Nephron (organoid): ENCODE measurements around the gene VHLL.
A peak's percentile ranks its signal among the peaks of the same experiment; 100 is the strongest.

Experiments used
- H3K27ac Mint-ChIP-seq, 3 experiments: 2 replicates each; pipeline ENCODE4 v1.8.0; 2020; ENCODE audit warnings: mixed read lengths in 3 of 3, mild to moderate bottlenecking in 2 of 3, moderate library complexity in 1 of 3
- H3K27me3 Mint-ChIP-seq: 2 replicates; pipeline ENCODE4 v1.8.0; 2021; ENCODE audit warnings: low read depth, mild to moderate bottlenecking, moderate library complexity, mixed read lengths
- H3K36me3 Mint-ChIP-seq: 2 replicates; pipeline ENCODE4 v1.8.0; 2020; ENCODE audit warnings: low read depth, mixed read lengths
- H3K4me1 Mint-ChIP-seq: 2 replicates; pipeline ENCODE4 v1.8.0; 2020; ENCODE audit warnings: mixed read lengths
- H3K4me3 Mint-ChIP-seq, 3 experiments: 2 replicates each; pipeline ENCODE4 v1.8.0; 2020; ENCODE audit warnings: mild to moderate bottlenecking in 3 of 3, mixed read lengths in 3 of 3, moderate library complexity in 2 of 3
- H3K9me3 Mint-ChIP-seq: 2 replicates; pipeline ENCODE4 v1.8.0; 2020; ENCODE audit warnings: mixed read lengths
- TF ChIP-seq, protein P1 (sequence below), 3 experiments: fragments of 200-600 bp; sonication (generic); IDR thresholded peaks; one replicate each; pipeline ENCODE4 v1.5.0; 2021; ENCODE audit warnings: antibody characterized with exemption in 3 of 3; ENCODE audit not compliant: unreplicated experiment in 3 of 3

Gene VHLL

DNA sequence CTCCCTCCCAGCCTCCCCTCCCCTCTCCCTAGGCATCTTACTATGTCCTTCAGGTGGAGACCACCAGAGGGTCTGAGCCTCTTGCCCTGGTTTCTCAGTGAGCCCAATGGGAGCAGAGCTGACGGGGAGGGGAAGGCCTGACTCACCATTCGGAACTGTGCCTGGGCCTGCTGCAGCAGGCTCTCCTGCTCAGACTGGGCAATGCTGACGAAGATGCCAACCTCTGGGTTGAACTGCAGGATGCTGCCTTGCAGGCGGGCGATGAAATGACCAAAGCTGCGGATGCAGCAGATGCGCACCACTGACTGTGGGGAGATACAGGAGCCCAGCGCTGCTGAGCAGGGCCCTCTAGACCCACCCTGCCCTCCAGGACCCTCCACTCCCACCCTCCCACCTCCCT is 40.2 kb downstream of the VHLL start:
- H3K4me1 Mint-ChIP-seq, result no peaks in the 10 kb centered on the region
- TF ChIP-seq, protein P1, sequence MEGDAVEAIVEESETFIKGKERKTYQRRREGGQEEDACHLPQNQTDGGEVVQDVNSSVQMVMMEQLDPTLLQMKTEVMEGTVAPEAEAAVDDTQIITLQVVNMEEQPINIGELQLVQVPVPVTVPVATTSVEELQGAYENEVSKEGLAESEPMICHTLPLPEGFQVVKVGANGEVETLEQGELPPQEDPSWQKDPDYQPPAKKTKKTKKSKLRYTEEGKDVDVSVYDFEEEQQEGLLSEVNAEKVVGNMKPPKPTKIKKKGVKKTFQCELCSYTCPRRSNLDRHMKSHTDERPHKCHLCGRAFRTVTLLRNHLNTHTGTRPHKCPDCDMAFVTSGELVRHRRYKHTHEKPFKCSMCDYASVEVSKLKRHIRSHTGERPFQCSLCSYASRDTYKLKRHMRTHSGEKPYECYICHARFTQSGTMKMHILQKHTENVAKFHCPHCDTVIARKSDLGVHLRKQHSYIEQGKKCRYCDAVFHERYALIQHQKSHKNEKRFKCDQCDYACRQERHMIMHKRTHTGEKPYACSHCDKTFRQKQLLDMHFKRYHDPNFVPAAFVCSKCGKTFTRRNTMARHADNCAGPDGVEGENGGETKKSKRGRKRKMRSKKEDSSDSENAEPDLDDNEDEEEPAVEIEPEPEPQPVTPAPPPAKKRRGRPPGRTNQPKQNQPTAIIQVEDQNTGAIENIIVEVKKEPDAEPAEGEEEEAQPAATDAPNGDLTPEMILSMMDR (IDR thresholded peaks at IDR 0.05; ENCODE audit: unreplicated experiment in 3 of 3), result no peak
- H3K27me3 Mint-ChIP-seq, result no peaks in the 10 kb centered on the region
- no peak overlapping the region for H3K27ac Mint-ChIP-seq
- peaks cover 69% of the 10 kb centered on the region for H3K36me3 Mint-ChIP-seq
- H3K4me3 Mint-ChIP-seq, result no peak overlapping the region
- no peaks in the 10 kb centered on the region for H3K9me3 Mint-ChIP-seq

DNA sequence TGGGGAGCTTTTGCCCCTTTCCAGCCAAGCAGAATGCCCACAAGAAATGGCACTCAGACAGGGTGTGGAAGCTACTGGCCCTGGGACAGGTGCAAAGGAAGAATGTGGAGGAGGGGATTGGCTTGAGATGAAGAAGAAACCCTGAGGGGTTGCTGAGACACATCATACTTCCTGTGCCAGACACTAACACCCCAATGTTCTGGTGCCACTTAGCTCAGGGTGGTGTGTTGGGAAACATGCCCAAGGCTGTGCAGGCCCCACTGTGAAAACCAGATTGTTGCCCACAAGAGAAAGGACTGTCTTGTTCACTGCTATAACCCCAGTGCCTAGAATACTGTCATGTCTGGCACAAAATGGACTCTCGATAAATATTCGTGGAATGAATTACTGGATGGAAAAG is 41.4 kb downstream of the VHLL start:
- no peak overlapping the region for H3K4me3 Mint-ChIP-seq
- H3K27me3 Mint-ChIP-seq, result no peaks in the 10 kb centered on the region
- TF ChIP-seq, protein P1 (IDR thresholded peaks at IDR 0.05; ENCODE audit: unreplicated experiment in 3 of 3), result no peak
- H3K27ac Mint-ChIP-seq, result no peak overlapping the region
- no peaks in the 10 kb centered on the region for H3K9me3 Mint-ChIP-seq
- H3K4me1 Mint-ChIP-seq, result no peaks in the 10 kb centered on the region
- H3K36me3 Mint-ChIP-seq, result peaks cover 69% of the 10 kb centered on the region

DNA sequence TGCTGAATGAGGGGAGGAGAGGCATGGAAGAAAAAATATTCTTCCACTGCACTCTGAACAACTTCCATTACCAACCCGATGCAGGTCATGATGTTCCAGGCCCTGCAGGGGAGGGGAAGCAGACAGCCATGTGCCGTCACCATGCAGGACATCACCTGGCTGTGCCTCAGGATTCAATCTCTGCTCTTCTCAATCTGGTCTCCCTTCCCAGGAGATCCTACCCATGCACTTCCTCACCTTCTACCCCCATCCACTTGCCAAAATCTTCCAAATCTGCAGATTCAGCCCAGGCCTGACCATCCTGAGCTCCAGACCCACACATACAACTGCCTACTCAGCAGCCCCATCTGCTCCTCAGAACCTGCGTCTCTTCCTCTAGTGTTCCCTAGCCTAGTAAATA is 45.5 kb downstream of the VHLL start:
- TF ChIP-seq, protein P1 (IDR thresholded peaks at IDR 0.05; ENCODE audit: unreplicated experiment in 3 of 3), result no peak
- H3K4me1 Mint-ChIP-seq, result no peaks in the 10 kb centered on the region
- no peak overlapping the region for H3K4me3 Mint-ChIP-seq
- H3K27ac Mint-ChIP-seq, result no peak overlapping the region
- H3K36me3 Mint-ChIP-seq, result peaks cover 56% of the 10 kb centered on the region
- no peaks in the 10 kb centered on the region for H3K27me3 Mint-ChIP-seq
- H3K9me3 Mint-ChIP-seq, result no peaks in the 10 kb centered on the region

DNA sequence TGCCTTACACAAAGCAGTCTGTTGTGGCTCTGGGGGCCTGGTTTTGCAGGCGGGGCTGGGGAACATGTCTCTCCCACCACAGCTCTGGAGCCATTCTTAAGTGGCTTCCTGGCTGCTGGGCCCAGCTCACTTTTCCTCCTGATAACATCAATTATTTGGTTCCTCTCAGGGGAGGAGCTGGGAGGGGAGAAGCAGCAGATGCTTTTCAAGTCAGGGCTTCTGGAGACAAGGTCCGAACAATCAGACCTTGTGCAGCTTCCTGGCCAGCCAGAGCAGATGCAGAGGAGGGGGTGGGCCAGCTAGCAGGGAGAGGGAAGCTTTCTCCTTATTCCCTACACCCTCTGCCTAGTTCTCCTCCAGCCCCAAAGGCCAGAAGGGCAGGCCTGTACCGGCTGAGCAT is 47.6 kb downstream of the VHLL start:
- Mint-ChIP-seq H3K27me3 (no peaks in the 10 kb centered on the region), H3K9me3 (no peaks in the 10 kb centered on the region), H3K36me3 (peaks cover 38% of the 10 kb centered on the region), H3K4me3 (no peak overlapping the region), H3K27ac (no peak overlapping the region), H3K4me1 (no peaks in the 10 kb centered on the region)
- TF ChIP-seq, protein P1 (IDR thresholded peaks at IDR 0.05; ENCODE audit: unreplicated experiment in 3 of 3), result no peak

DNA sequence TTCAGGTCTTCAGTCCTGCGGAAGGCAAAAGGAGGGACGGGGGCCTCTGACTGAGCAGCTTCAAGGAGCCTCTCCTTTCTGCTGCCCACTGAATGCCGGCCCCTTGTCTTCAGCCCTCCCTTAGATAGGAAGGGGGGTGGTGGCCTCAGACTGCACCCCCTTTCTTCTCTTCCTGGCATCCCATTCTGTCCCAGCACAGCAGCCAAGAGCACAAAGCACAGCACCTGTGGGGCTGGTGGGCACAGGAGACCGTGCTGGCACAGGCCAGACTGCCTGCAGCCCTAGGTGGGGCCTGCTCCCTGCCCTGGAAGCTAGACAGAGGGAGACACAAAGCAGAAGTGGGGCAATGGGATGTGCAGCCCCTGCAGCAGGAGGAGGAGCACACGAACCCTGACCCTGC is 49.5 kb downstream of the VHLL start:
- TF ChIP-seq, protein P1 (IDR thresholded peaks at IDR 0.05; ENCODE audit: unreplicated experiment in 3 of 3), result no peak
- Mint-ChIP-seq H3K4me1 (no peaks in the 10 kb centered on the region), H3K27ac (peak overlapping the region in 1 of 3 experiments; percentile 44), H3K9me3 (no peaks in the 10 kb centered on the region), H3K27me3 (no peaks in the 10 kb centered on the region), H3K36me3 (peaks cover 28% of the 10 kb centered on the region), H3K4me3 (no peak overlapping the region)
